ENCODE data around the gene NAALADL2.

The NAALADL2 gene

GRCh38 chr3:175258763-175259162, 399.6 kb downstream of the NAALADL2 start:
- peak; percentile 78 for DNase-seq (ENCODE audit: low read depth)
- no peak for TF ChIP-seq CTCF (conservative IDR thresholded peaks at IDR 0.05; ENCODE audit: control insufficient read depth, insufficient read depth, low read depth, low read length)
- H3K4me3 ChIP-seq (ENCODE audit: control insufficient read depth, low read depth, low read length), result no peak overlapping the region

GRCh38 chr3:175260145-175260794, 401.1 kb downstream of the NAALADL2 start:
- TF ChIP-seq CTCF (conservative IDR thresholded peaks at IDR 0.05; ENCODE audit: control insufficient read depth, insufficient read depth, low read depth, low read length), result no peak
- no peak overlapping the region for H3K4me3 ChIP-seq (ENCODE audit: control insufficient read depth, low read depth, low read length)
- DNase-seq (ENCODE audit: low read depth), result peak; percentile 86

GRCh38 chr3:175266478-175266877, 407.3 kb downstream of the NAALADL2 start:
- DNase-seq (ENCODE audit: low read depth), result peak; percentile 65
- no peak for TF ChIP-seq CTCF (conservative IDR thresholded peaks at IDR 0.05; ENCODE audit: control insufficient read depth, insufficient read depth, low read depth, low read length)

GRCh38 chr3:175267121-175267531, 408.0 kb downstream of the NAALADL2 start:
- TF ChIP-seq CTCF (conservative IDR thresholded peaks at IDR 0.05; ENCODE audit: control insufficient read depth, insufficient read depth, low read depth, low read length), result no peak
- DNase-seq (ENCODE audit: low read depth), result peak; percentile 80
- no peak overlapping the region for H3K4me3 ChIP-seq (ENCODE audit: control insufficient read depth, low read depth, low read length)

More at GRCh38 chr3:175266478-175266877, 407.3 kb downstream of the NAALADL2 start:
- H3K4me3 ChIP-seq (ENCODE audit: control insufficient read depth, low read depth, low read length), result no peak overlapping the region

- DNase-seq (ENCODE audit: low read depth), result peak; percentile 56
- H3K4me3 ChIP-seq (ENCODE audit: control insufficient read depth, low read depth, low read length), result no peak overlapping the region
- TF ChIP-seq CTCF (conservative IDR thresholded peaks at IDR 0.05; ENCODE audit: control insufficient read depth, insufficient read depth, low read depth, low read length), result no peak
Measured at GRCh38 chr3:175267561-175267960, 408.4 kb downstream of the NAALADL2 start.

GRCh38 chr3:175269394-175269793, 410.3 kb downstream of the NAALADL2 start:
- no peak for TF ChIP-seq CTCF (conservative IDR thresholded peaks at IDR 0.05; ENCODE audit: control insufficient read depth, insufficient read depth, low read depth, low read length)
- no peak for DNase-seq (ENCODE audit: low read depth)
- H3K4me3 ChIP-seq (ENCODE audit: control insufficient read depth, low read depth, low read length), result no peak overlapping the region

Data from fibroblast of mammary gland (primary cell).